Fibroblast of gingiva (primary cell): Measurements from ENCODE around the gene LOXHD1.

Experiments
- DNase-seq: peaks from one replicate; pipeline ENCODE4 v3.0.0-alpha.2; 2011; ENCODE audit warnings: low read depth

Gene LOXHD1, protein sequence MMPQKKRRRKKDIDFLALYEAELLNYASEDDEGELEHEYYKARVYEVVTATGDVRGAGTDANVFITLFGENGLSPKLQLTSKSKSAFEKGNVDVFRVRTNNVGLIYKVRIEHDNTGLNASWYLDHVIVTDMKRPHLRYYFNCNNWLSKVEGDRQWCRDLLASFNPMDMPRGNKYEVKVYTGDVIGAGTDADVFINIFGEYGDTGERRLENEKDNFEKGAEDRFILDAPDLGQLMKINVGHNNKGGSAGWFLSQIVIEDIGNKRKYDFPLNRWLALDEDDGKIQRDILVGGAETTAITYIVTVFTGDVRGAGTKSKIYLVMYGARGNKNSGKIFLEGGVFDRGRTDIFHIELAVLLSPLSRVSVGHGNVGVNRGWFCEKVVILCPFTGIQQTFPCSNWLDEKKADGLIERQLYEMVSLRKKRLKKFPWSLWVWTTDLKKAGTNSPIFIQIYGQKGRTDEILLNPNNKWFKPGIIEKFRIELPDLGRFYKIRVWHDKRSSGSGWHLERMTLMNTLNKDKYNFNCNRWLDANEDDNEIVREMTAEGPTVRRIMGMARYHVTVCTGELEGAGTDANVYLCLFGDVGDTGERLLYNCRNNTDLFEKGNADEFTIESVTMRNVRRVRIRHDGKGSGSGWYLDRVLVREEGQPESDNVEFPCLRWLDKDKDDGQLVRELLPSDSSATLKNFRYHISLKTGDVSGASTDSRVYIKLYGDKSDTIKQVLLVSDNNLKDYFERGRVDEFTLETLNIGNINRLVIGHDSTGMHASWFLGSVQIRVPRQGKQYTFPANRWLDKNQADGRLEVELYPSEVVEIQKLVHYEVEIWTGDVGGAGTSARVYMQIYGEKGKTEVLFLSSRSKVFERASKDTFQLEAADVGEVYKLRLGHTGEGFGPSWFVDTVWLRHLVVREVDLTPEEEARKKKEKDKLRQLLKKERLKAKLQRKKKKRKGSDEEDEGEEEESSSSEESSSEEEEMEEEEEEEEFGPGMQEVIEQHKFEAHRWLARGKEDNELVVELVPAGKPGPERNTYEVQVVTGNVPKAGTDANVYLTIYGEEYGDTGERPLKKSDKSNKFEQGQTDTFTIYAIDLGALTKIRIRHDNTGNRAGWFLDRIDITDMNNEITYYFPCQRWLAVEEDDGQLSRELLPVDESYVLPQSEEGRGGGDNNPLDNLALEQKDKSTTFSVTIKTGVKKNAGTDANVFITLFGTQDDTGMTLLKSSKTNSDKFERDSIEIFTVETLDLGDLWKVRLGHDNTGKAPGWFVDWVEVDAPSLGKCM (N-terminal part only)

GRCh38 chr18:46657115-46657955 lies at the start of gene LOXHD1:
Gene LOXHD1, minus strand, starts transcription at chr18:46657220. Its CDS starts 187 bp downstream, at chr18:46657033.
- no peak for DNase-seq

- no peak for DNase-seq
Observed at GRCh38 chr18:46705521-46705920, 48.5 kb upstream of the LOXHD1 start.

DNA sequence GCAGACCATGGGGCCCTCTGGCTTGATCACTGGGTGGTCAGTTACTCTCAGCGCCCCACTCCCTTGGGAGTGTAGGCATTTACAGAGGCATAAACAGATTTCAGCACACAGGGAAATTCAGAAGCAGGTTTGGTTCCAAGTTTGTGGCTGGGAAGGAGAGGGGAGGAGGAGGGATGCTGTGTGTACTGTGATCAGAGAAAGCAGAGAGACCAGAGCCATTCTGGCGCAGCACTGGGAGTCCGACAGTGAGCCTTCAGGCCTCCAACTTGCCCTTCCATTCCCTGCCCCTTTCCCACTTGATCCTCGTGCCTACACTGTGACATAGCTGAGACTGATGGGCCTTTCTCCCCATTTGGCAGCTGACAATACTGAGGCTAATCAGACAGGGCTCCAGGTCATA lies 47.8 kb upstream of the LOXHD1 start:
- DNase-seq, result no peak

GRCh38 chr18:46704189-46704588 lies 47.2 kb upstream of the LOXHD1 start:
- DNase-seq, result no peak

- DNase-seq, result no peak
Observed at GRCh38 chr18:46702471-46702870, 45.5 kb upstream of the LOXHD1 start.

DNA sequence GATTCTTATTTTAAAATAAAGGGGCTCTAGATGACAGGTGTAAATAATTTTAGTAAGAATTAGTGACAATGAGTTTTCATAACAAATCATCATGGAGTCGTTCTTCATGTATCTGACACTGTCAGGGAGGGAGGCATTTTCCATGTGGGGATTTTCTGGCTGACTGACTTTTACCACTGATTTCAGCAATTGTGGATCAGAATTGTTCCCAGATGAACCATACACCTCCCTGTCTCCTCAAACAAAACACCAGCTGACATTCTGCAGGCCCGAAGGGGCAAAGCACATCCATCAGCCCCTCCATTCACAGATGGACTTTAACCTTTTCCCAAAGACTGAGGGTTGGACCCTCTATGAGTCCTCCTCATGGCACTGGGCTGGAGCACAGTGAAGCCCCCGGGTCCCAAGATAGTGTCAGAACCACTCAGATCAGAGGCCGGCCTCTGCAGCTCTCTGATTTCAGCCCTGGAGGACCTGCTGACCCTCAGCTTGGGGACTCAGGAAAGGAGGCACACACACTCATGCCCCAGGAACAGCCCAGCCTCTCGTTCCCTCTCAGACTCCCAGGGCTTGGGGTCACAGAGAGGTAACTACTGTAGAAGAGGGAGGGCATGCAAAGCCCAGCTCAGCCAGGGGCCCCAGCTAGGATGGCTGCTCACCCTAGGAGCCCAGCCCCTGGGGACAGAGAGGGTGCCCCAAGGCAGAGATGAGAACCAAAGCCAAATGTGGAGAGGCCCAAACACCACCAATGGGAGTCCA lies 43.2 kb upstream of the LOXHD1 start:
- DNase-seq, result no peak

GRCh38 chr18:46696702-46697101 lies 39.7 kb upstream of the LOXHD1 start:
- no peak for DNase-seq

DNA sequence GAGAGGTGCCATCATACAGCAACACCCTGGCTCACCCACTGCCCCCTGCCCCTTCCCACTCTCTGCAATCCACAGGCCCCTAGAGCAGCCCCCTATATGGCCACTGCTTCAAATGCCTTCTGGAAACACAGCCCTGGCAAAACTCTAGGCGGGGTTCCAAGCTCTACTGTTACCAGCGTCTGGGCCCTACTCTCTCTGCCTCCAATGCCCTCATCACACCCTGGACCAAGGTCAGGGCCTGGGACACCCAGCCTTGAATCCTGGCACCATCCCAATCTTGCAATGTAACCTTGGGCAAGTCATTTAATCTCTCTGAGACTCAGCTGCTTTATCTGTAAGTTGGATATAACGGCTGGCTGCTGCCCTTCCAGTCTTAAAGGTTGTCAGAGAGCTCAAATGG lies 39.2 kb upstream of the LOXHD1 start:
- no peak for DNase-seq

DNA sequence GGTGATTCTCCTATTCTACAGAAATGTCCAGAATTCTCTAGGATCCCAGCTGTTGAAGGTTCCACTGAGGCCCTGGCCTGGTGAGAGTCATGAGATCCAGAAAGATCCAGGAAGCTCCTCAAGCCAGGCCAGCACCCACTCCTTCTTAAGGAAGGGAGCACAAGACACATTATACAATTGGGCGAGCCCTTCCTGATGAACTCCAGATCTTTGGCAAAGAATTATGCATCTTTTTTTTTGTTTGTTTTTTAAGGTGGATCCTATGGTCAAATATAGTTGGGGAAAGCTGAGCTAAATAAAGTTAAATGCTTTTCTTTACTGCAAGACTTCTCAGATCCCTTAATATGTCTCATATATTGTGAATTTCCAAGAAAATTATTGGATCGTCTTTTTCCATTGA lies 37.0 kb upstream of the LOXHD1 start:
- DNase-seq, result no peak

DNA sequence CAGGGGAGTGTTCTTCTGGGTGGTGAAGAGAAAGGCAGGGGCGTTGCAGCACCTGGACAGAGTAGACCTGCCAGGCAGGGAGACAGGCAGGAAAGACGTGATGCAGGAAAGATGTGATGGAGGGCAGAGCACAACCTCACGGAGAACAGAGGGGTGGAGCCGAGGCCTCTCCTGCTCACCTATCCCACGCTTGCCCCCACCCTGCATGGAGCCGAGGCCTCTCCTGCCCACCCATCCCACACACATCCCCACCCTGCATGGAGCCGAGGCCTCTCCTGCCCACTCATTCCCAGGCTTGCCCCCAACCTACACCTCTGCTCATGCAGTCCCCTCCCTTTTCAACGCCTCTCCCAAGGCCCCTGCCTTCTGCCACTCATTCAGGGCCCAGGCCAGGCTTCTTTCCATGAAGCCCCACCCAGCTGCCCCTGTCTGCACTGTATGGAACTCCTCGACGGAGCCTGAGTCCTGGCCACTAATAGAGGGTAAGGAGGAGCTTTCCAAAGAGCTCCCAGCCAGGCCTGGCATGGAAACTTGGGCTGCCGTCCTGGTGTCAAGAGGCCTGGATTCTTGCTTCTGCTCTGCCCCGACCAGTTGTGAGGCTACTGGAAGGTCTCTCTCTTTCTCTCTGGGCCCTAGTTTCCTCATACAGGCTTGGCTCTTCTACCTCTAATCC lies 32.0 kb upstream of the LOXHD1 start:
- no peak for DNase-seq

GRCh38 chr18:46686186-46686585 lies 29.2 kb upstream of the LOXHD1 start:
- no peak for DNase-seq

- DNase-seq, result no peak
Observed at GRCh38 chr18:46683252-46683651, 26.2 kb upstream of the LOXHD1 start.

- no peak for DNase-seq
Observed at GRCh38 chr18:46680784-46681695, 24.0 kb upstream of the LOXHD1 start.

GRCh38 chr18:46679846-46680598 lies 23.0 kb upstream of the LOXHD1 start:
- DNase-seq, result no peak

DNA sequence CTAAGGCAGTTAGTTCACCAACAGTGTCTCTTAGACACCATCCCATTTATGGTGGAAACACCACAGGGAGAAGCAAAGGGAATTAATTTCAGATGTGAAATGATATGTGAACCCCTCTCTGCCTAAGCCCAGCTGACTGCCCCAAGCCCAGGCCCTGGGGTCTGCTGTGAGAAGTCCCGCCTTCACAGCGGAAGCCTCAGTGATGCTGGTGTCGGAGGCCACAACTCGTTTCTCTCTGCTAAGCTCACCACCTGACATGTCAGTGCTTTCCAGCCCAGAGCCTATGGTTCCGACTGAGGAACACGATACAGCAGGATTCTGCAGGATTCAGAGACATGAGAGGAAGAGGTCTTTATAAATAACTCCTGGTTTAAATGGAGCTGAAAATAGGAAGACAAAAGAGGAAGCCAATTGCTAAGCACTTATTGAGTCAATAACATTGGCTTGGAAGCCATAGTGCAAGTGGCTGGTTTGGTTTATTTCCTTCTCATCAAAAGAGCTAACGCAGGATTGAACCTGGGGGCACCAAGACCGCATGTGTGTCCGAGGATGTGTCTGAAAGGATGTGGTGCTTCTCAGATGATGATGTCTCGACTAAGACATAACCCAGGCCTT lies 21.9 kb upstream of the LOXHD1 start:
- no peak for DNase-seq

GRCh38 chr18:46678041-46678440 lies 21.0 kb upstream of the LOXHD1 start:
- DNase-seq, result no peak

- no peak for DNase-seq
Observed at GRCh38 chr18:46677611-46678010, 20.6 kb upstream of the LOXHD1 start.
